Stimulated activated memory B cell treated with anti-CD40 and anti-IgM and Interleukin-4, amounts not matched to agents 10 μg/mL and 1 μg/mL and 100 μg/mL, for 72 hours (primary cell): ENCODE measurements around the gene GRB10.

ENCODE experiments used
- ATAC-seq: fragments of 150-1000 bp; cut with Tn5 transposase; 2 replicates; pipeline ENCODE4 v1.10.0; 2021
- H3K27ac Mint-ChIP-seq: one replicate; pipeline ENCODE4 v1.8.0; 2022; ENCODE audit warnings: mild to moderate bottlenecking, mixed read lengths
- H3K27me3 Mint-ChIP-seq: one replicate; pipeline ENCODE4 v1.8.0; 2022; ENCODE audit warnings: mixed read lengths
- H3K36me3 Mint-ChIP-seq: one replicate; pipeline ENCODE4 v1.8.0; 2022; ENCODE audit warnings: mixed read lengths
- H3K4me1 Mint-ChIP-seq: one replicate; pipeline ENCODE4 v1.8.0; 2022; ENCODE audit warnings: mixed read lengths
- H3K4me3 Mint-ChIP-seq: one replicate; pipeline ENCODE4 v1.8.0; 2022; ENCODE audit warnings: mild to moderate bottlenecking, moderate library complexity, mixed read lengths
- H3K9me3 Mint-ChIP-seq: one replicate; pipeline ENCODE4 v1.8.0; 2022; ENCODE audit warnings: mixed read lengths

Gene GRB10

GRCh38 chr7:50676740-50677637, 105.7 kb downstream of the GRB10 start:
- H3K36me3 Mint-ChIP-seq, result no peaks in the 10 kb centered on the region
- H3K9me3 Mint-ChIP-seq, result no peaks in the 10 kb centered on the region
- peaks cover 19% of the 10 kb centered on the region for H3K27me3 Mint-ChIP-seq
- ATAC-seq, result no peak
- no peak overlapping the region for H3K27ac Mint-ChIP-seq
- H3K4me3 Mint-ChIP-seq, result no peak overlapping the region
- peaks cover 9% of the 10 kb centered on the region for H3K4me1 Mint-ChIP-seq

GRCh38 chr7:50676079-50676478, 106.6 kb downstream of the GRB10 start:
- peaks cover under 1% of the 10 kb centered on the region for H3K4me1 Mint-ChIP-seq
- no peaks in the 10 kb centered on the region for H3K9me3 Mint-ChIP-seq
- peaks cover 15% of the 10 kb centered on the region for H3K27me3 Mint-ChIP-seq
- no peaks in the 10 kb centered on the region for H3K36me3 Mint-ChIP-seq
- ATAC-seq, result no peak
- no peak overlapping the region for H3K4me3 Mint-ChIP-seq
- no peak overlapping the region for H3K27ac Mint-ChIP-seq

DNA sequence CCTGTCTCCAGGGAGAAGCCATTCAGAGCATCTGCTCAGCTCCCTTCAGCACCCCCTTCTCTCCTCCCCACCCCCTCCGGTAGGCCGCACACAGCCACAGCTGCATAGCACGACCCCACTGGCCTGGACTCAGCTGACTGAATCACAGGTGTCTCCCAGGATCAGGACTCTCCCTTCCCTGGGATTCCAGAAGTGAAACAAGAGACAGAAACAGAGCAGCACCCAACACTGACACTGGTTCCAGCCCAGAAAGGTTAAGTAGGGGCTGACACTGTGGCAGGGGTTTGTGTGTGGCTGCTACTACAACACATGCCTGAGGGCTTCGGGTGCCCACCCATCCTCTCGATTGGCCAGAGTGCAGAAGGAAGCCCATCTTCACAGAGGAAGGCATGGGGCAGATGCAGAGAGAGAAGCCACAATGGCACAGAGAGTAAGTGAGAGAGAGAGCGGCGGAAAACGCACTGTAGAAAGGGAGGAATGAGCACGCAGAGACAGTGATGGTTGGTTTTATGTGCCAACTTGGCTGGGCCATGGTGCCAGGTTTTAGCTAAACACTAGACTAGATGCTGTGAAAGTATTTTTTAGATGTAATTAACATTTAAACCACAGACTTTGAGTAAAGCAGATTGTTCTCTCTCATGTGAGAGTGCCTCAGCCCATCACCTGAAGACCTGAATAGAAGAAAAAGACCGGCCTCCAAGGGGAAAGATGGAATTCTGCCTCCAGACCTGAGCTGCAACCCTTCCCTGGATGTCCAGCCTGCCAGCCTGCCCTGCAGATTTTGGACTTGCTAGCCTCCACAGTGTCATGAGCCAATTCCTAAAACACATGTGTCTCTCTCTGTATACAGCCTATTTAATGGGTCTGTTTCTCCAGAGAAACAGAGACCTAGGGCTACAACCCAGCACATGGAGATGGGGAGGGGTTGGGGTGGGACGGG, 107.5 kb downstream of the GRB10 start:
- H3K27ac Mint-ChIP-seq, result no peak overlapping the region
- H3K36me3 Mint-ChIP-seq, result no peaks in the 10 kb centered on the region
- no peak overlapping the region for H3K4me3 Mint-ChIP-seq
- H3K4me1 Mint-ChIP-seq, result no peaks in the 10 kb centered on the region
- no peak for ATAC-seq
- H3K9me3 Mint-ChIP-seq, result no peaks in the 10 kb centered on the region
- peaks cover 15% of the 10 kb centered on the region for H3K27me3 Mint-ChIP-seq

- H3K4me1 Mint-ChIP-seq, result no peaks in the 10 kb centered on the region
- no peak overlapping the region for H3K4me3 Mint-ChIP-seq
- H3K9me3 Mint-ChIP-seq, result no peaks in the 10 kb centered on the region
- H3K27me3 Mint-ChIP-seq, result peaks cover 15% of the 10 kb centered on the region
- ATAC-seq, result no peak
- no peaks in the 10 kb centered on the region for H3K36me3 Mint-ChIP-seq
- no peak overlapping the region for H3K27ac Mint-ChIP-seq
These were observed 108.4 kb downstream of the GRB10 start for GRCh38 chr7:50674299-50674698.

DNA sequence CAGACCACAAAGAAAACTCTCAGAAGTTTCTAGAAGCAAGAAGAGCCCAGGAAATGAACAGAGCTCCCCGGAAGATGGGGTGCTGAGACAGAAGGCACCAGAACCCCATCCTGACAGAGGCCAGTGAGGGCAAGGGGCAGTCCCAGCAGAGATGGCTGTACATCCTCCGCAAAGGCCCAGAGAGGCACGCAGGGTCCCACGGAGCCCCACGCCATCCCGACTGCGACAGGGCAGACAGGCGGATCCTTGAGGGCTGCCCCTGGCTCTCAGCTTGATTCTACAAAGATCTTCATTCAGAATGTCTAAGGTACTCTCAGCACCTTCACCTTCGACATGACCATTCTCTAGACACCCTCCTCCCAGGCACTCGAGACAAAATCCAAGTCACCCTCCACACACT, 109.6 kb downstream of the GRB10 start:
- H3K27ac Mint-ChIP-seq, result no peak overlapping the region

DNA sequence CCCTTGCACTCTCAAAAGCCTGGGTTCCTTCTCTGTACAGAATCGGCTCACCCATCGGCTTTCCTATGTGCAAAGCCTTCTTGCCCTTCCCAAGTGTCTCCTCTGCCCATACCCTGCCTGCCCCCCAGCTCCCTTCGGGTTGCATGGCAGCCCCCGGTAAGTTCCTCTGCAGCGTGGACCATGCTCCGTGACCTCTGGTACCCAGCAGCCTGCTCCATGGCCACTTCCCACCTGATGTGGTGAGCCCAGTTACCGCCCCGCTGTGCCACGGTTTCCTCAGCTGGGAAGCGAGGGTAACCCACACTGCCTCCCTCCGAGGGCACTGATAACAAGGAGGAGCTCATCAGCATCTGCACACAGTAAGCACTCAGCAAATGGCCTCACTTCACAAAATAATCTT, 110.7 kb downstream of the GRB10 start:
- H3K4me1 Mint-ChIP-seq, result no peaks in the 10 kb centered on the region
- H3K27me3 Mint-ChIP-seq, result peaks cover 30% of the 10 kb centered on the region
- H3K27ac Mint-ChIP-seq, result no peak overlapping the region
- H3K4me3 Mint-ChIP-seq, result no peak overlapping the region
- no peaks in the 10 kb centered on the region for H3K36me3 Mint-ChIP-seq
- ATAC-seq, result no peak
- H3K9me3 Mint-ChIP-seq, result no peaks in the 10 kb centered on the region

More for the DNA sequence above, 109.6 kb downstream of the GRB10 start:
- H3K9me3 Mint-ChIP-seq, result no peaks in the 10 kb centered on the region
- no peak for ATAC-seq
- H3K4me1 Mint-ChIP-seq, result no peaks in the 10 kb centered on the region
- no peaks in the 10 kb centered on the region for H3K36me3 Mint-ChIP-seq
- no peak overlapping the region for H3K4me3 Mint-ChIP-seq
- H3K27me3 Mint-ChIP-seq, result peaks cover 20% of the 10 kb centered on the region

- Mint-ChIP-seq H3K9me3 (no peaks in the 10 kb centered on the region), H3K27ac (no peak overlapping the region), H3K36me3 (no peaks in the 10 kb centered on the region), H3K27me3 (peaks cover 37% of the 10 kb centered on the region), H3K4me1 (no peaks in the 10 kb centered on the region), H3K4me3 (no peak overlapping the region)
- ATAC-seq, result no peak
These were observed 111.3 kb downstream of the GRB10 start for GRCh38 chr7:50671386-50671785.

DNA sequence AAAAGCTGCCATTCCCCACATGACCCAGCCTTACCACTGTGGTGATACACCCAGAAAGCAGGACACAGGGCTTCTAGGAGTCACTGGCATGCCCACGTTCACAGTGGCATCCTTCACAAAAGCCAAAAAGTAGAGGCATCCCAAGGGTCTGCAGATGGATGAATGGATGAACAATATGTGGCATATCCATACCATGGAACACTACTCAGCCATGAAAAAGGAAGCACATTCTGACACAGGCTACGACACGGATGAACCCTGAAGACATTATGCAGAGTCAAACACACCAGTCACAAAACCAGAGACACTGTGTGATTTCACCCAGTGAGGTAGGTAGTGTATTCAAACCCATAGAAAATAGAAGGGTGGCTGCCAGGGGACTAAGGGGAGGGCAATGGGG, 112.8 kb downstream of the GRB10 start:
- Mint-ChIP-seq H3K4me3 (no peak overlapping the region), H3K9me3 (no peaks in the 10 kb centered on the region), H3K36me3 (no peaks in the 10 kb centered on the region), H3K27me3 (peaks cover 50% of the 10 kb centered on the region), H3K4me1 (peaks cover 12% of the 10 kb centered on the region), H3K27ac (no peak overlapping the region)
- no peak for ATAC-seq

GRCh38 chr7:50667789-50668226, 114.9 kb downstream of the GRB10 start:
- peaks cover 21% of the 10 kb centered on the region for H3K4me1 Mint-ChIP-seq
- no peaks in the 10 kb centered on the region for H3K36me3 Mint-ChIP-seq
- no peak for ATAC-seq
- H3K27me3 Mint-ChIP-seq, result peaks cover 35% of the 10 kb centered on the region
- H3K4me3 Mint-ChIP-seq, result no peak overlapping the region
- H3K9me3 Mint-ChIP-seq, result no peaks in the 10 kb centered on the region
- no peak overlapping the region for H3K27ac Mint-ChIP-seq

GRCh38 chr7:50667338-50667737, 115.4 kb downstream of the GRB10 start:
- ATAC-seq, result no peak
- no peak overlapping the region for H3K27ac Mint-ChIP-seq
- peaks cover 35% of the 10 kb centered on the region for H3K27me3 Mint-ChIP-seq
- H3K4me3 Mint-ChIP-seq, result no peak overlapping the region
- H3K4me1 Mint-ChIP-seq, result peaks cover 26% of the 10 kb centered on the region
- no peaks in the 10 kb centered on the region for H3K9me3 Mint-ChIP-seq
- H3K36me3 Mint-ChIP-seq, result no peaks in the 10 kb centered on the region

DNA sequence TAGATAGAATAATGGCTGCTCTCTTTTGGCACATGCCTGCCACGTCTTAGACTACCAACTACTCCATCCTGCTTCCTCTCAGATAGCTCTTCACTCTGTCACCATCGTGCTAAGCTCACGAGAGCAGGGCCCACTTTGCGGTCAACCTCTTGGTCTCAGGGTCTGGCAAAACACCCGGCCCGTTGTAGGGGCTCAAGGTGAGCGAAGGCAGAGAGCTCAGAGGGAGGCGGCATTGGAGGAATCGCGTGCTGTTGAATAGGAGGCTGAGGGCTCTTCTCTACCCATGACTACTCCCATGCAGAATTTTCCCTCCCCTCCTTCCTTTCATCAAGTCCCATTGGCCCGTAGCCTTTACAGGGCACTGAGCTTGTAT, 116.6 kb downstream of the GRB10 start:
- H3K27me3 Mint-ChIP-seq, result peaks cover 35% of the 10 kb centered on the region
- H3K9me3 Mint-ChIP-seq, result no peaks in the 10 kb centered on the region
- no peak overlapping the region for H3K4me3 Mint-ChIP-seq
- no peaks in the 10 kb centered on the region for H3K36me3 Mint-ChIP-seq
- no peak overlapping the region for H3K27ac Mint-ChIP-seq
- ATAC-seq, result no peak
- peaks cover 38% of the 10 kb centered on the region for H3K4me1 Mint-ChIP-seq

DNA sequence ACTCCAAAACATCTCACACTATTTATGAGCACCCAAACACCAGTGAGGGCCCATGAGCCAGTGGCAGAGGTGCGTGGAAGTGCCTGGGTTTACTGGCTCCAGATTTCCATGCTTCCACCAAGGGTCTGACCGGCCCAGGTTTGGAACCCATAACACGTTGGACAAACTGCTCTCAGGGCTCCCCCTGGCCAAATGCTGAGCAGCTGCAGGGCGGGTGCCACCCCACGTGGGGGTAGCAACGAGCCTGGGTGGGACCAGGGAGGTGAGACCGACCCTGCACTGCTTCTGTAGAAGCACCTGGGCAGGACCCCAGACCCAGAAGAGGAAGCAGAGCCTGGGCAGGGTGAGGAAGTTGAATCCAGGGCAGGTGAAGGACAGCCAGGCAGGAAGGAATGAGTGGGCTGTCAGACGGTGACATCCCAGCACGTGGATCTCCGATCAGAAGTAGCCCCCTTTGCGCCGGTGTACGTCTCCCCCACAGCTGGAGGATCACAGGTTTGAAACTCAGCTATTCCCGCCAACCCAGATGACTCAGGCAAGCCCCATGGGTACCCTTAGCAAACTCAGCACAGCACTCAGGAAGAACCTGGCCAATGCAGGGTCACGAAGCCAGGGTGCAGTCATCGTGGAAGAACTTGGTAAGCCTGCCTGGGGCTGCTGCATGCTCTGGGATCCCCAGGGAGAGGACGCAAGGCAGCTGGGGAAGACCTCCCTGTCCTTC, 117.1 kb downstream of the GRB10 start:
- H3K9me3 Mint-ChIP-seq, result no peaks in the 10 kb centered on the region
- peak overlapping the region; percentile 64 for H3K27ac Mint-ChIP-seq
- H3K4me1 Mint-ChIP-seq, result peaks cover 44% of the 10 kb centered on the region
- peaks cover 35% of the 10 kb centered on the region for H3K27me3 Mint-ChIP-seq
- no peak overlapping the region for H3K4me3 Mint-ChIP-seq
- no peaks in the 10 kb centered on the region for H3K36me3 Mint-ChIP-seq
- ATAC-seq, result peak; percentile 15

DNA sequence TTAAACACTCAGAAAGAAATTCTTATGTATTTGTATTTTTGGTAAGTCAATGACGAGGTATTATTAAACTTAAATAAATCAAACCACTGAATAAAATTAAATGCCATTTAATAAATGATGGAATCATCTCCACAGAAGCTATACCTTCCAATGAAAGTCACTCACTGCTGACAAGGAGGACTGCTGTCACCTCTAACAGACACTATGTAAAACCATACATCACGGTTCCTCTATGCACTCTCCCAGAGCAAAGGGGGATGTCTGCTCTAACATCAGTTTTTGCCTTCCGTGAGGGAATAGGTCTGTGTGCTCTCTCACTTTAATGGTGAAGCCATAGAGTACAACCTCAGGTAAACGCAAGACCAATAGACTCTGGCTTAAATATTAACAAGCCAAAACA, 117.8 kb downstream of the GRB10 start:
- Mint-ChIP-seq H3K4me1 (peaks cover 50% of the 10 kb centered on the region), H3K36me3 (no peaks in the 10 kb centered on the region), H3K4me3 (no peak overlapping the region), H3K27ac (peak overlapping the region; percentile 64), H3K27me3 (peaks cover 35% of the 10 kb centered on the region), H3K9me3 (no peaks in the 10 kb centered on the region)
- ATAC-seq, result peak; percentile 13

- ATAC-seq, result peak; percentile 67
- H3K9me3 Mint-ChIP-seq, result no peaks in the 10 kb centered on the region
- H3K36me3 Mint-ChIP-seq, result no peaks in the 10 kb centered on the region
- H3K27ac Mint-ChIP-seq, result peak overlapping the region; percentile 64
- no peak overlapping the region for H3K4me3 Mint-ChIP-seq
- H3K27me3 Mint-ChIP-seq, result peaks cover 35% of the 10 kb centered on the region
- H3K4me1 Mint-ChIP-seq, result peaks cover 54% of the 10 kb centered on the region
These were observed 118.2 kb downstream of the GRB10 start for GRCh38 chr7:50664461-50664922.
